Calu3 (cell line): ENCODE results near the gene ZKSCAN3. TPM values are rescaled to one million over a fixed set of nuclear protein-coding genes. Genes with fewer than 3 reads are reported as not detected.
"Not testable (repeated sequence)": the region's sequence is repeated elsewhere in the genome, so short reads cannot be mapped to it uniquely, and the experiment has no call there.

ENCODE experiments used
- BruUV-seq: library from RNA; stranded (reverse); fragments of 400-500 nt; replicated peaks from 2 replicates; lab custom pipeline; 2021; lab: Mats Ljungman, UMichigan
- CTCF ChIA-PET: fragments of 300-600 bp; sonication (Branson Sonifier 250); formaldehyde crosslinking; loops from one replicate; lab custom pipeline; 2022; ENCODE audit warnings: antibody characterized with exemption; lab: Charles Lee
- DNase-seq: peaks from one replicate; pipeline ENCODE4 v3.0.0; 2022
- H3K27ac Mint-ChIP-seq: one replicate; pipeline ENCODE4 v1.8.0; 2022; ENCODE audit warnings: mixed read lengths; ENCODE audit not compliant: unreplicated experiment
- H3K27me3 Mint-ChIP-seq: one replicate; pipeline ENCODE4 v1.8.0; 2022; ENCODE audit warnings: mixed read lengths; ENCODE audit not compliant: unreplicated experiment
- H3K36me3 Mint-ChIP-seq: one replicate; pipeline ENCODE4 v1.8.0; 2022; ENCODE audit warnings: mild to moderate bottlenecking, moderate library complexity, mixed read lengths; ENCODE audit not compliant: insufficient read depth, unreplicated experiment
- H3K4me1 Mint-ChIP-seq: one replicate; pipeline ENCODE4 v1.8.0; 2022; ENCODE audit warnings: mild to moderate bottlenecking, low read depth, mixed read lengths; ENCODE audit not compliant: unreplicated experiment
- H3K4me3 Mint-ChIP-seq: one replicate; pipeline ENCODE4 v1.8.0; 2022; ENCODE audit warnings: mild to moderate bottlenecking, low read depth, moderate library complexity, mixed read lengths; ENCODE audit not compliant: unreplicated experiment
- H3K9me3 Mint-ChIP-seq: one replicate; pipeline ENCODE4 v1.8.0; 2022; ENCODE audit warnings: low read depth, mixed read lengths; ENCODE audit not compliant: unreplicated experiment
- intact Hi-C: fragments of 100-400 bp; cut with micrococcal nuclease; formaldehyde crosslinking; loops from one replicate; pipeline ENCODE4 v1.10.0; 2022; ENCODE audit not compliant: unreplicated experiment
- total RNA-seq: library from RNA; stranded (reverse); gene quantifications from 2 replicates; pipeline ENCODE4 v1.2.3, GENCODE V29; 2022
- TF ChIP-seq, protein P1 (sequence below): fragments of 200-600 bp; IDR thresholded peaks from one replicate; pipeline ENCODE4 v1.8.0; 2022; ENCODE audit warnings: antibody characterized with exemption; ENCODE audit not compliant: unreplicated experiment

Gene ZKSCAN3
- total RNA-seq, 1 experiment from 2014 or later = 7.8 TPM

DNA sequence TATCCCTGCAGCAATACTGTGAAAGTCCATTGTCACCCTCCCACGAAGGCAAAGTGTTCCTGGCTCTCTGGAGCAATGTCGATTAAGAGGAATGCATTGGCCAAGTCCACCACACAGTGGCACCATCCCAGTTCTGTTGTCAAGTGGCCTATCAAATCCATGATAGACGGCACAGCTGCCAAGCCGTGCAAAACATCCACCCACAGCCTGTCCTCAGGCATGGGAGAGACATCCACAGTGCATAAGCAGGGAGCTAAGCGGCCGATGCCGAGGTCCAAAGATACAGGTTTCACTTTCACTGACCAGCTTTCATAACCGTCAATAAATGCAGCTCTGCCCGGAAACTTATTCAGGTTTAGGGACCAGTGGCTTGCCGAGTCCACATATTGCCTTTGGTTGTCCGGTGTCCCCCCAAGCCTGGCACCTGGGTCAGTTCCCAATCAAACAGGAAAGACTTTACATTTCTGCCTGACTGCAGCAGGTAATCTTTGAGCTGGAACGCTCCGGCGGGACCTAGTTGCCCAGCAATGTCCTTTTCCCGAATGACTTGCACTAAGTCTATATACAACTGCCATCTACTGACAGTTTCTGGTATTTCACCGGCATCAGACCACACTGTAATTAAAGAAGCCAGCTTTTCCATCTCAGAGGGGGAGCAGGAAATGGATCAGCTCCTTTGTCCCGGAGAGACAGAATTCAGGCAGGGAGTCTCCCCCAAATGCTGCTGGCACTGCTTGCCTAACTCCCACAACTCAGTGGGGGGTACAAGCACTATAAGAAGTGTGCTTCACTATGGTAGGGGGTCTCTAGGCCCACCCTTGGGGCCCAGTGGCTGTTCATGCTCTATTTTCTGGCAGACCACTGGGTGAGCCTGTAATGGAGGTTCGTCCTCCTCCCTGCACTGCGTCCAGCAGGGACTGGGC, 6.3 kb downstream of the ZKSCAN3 start:
- CTCF ChIA-PET = interaction anchor here (0.6 to 1.9 kb wide), 18 partner anchors 11 to 461 kb away, joined by 3 to 14 read pairs (median 5); partner anchors contain the start of genes PGBD1, ZKSCAN4, ZKSCAN8 and ZSCAN16
- Mint-ChIP-seq H3K4me1 (peaks cover 17% of the 10 kb centered on the region), H3K27ac (peak overlapping the region; percentile 72), H3K4me3 (peak overlapping the region; percentile 86), H3K27me3 (no peaks in the 10 kb centered on the region), H3K9me3 (no peaks in the 10 kb centered on the region), H3K36me3 (peaks cover 19% of the 10 kb centered on the region)
- intact Hi-C loops = loop anchor here (2.0 to 10.0 kb wide), 5 partner anchors 27 to 521 kb away; partner anchors contain the start of gene ZSCAN26
- TF ChIP-seq, protein P1, sequence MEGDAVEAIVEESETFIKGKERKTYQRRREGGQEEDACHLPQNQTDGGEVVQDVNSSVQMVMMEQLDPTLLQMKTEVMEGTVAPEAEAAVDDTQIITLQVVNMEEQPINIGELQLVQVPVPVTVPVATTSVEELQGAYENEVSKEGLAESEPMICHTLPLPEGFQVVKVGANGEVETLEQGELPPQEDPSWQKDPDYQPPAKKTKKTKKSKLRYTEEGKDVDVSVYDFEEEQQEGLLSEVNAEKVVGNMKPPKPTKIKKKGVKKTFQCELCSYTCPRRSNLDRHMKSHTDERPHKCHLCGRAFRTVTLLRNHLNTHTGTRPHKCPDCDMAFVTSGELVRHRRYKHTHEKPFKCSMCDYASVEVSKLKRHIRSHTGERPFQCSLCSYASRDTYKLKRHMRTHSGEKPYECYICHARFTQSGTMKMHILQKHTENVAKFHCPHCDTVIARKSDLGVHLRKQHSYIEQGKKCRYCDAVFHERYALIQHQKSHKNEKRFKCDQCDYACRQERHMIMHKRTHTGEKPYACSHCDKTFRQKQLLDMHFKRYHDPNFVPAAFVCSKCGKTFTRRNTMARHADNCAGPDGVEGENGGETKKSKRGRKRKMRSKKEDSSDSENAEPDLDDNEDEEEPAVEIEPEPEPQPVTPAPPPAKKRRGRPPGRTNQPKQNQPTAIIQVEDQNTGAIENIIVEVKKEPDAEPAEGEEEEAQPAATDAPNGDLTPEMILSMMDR = peak; percentile 84
- BruUV-seq = TSS peak; percentile 26
- DNase-seq = peak; percentile 83

DNA sequence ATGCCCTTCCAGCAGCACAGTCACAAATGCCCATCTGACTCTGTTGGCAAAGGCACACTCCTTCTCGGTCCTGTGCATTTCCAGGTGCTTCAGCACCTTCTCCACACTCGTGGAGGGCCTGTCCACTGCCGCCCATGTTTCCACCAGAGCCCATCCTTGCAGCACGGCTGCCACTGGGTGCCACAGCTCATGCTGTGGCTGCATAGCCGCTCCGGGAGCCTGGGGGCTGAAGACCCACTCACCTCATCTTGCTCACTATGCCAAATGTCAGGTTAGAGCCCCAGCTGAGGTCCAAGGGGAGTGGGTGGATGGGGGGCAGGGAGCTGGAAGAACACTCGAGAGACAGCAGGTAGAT, 6.9 kb downstream of the ZKSCAN3 start:
- no peak for DNase-seq
- TF ChIP-seq, protein P1 = no peak
- H3K27me3 Mint-ChIP-seq = no peaks in the 10 kb centered on the region
- no peaks in the 10 kb centered on the region for H3K9me3 Mint-ChIP-seq
- no peak overlapping the region for H3K27ac Mint-ChIP-seq
- H3K4me3 Mint-ChIP-seq = peak overlapping the region; percentile 86
- peaks cover 19% of the 10 kb centered on the region for H3K36me3 Mint-ChIP-seq
- no TSS peak for BruUV-seq
- peaks cover 10% of the 10 kb centered on the region for H3K4me1 Mint-ChIP-seq
- CTCF ChIA-PET = interaction anchor here (0.6 to 1.9 kb wide), 16 partner anchors 11 to 323 kb away, joined by 3 to 14 read pairs (median 7); partner anchors contain the start of genes PGBD1, ZKSCAN4, ZKSCAN8 and ZSCAN16
- intact Hi-C loops = loop anchor here (2.0 to 10.0 kb wide), 5 partner anchors 26 to 522 kb away; partner anchors contain the start of gene ZSCAN26

DNA sequence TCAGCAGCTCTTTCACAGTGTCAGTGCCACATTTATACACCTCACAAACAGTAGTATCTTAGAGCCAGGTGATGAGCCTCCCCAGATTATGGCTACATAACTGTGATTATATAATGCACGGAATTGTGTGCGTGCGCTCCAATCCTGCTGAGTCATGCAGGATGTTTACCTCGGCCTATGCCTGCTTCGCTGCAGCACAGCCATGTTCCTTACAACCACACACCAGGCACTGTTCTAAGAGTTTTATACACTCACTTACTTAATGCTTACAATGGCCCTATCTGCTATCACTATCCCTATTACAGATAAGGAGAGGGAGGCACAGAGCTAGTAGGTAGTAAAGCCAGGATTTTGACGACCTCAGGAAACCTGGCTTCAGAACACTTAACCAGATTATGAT, 7.3 kb downstream of the ZKSCAN3 start:
- CTCF ChIA-PET = interaction anchor here (0.9 to 1.4 kb wide), 3 partner anchors 13 to 322 kb away, joined by 3 to 6 read pairs (median 4); partner anchors contain the start of gene ZSCAN16
- no peak for DNase-seq
- intact Hi-C loops = loop anchor here (2.0 to 10.0 kb wide), 5 partner anchors 26 to 522 kb away; partner anchors contain the start of gene ZSCAN26
- Mint-ChIP-seq H3K27ac (no peak overlapping the region), H3K27me3 (no peaks in the 10 kb centered on the region), H3K9me3 (no peaks in the 10 kb centered on the region), H3K4me1 (peaks cover 6% of the 10 kb centered on the region), H3K36me3 (peaks cover 19% of the 10 kb centered on the region), H3K4me3 (peak overlapping the region; percentile 86)
- TF ChIP-seq, protein P1 = no peak
- BruUV-seq = no TSS peak

DNA sequence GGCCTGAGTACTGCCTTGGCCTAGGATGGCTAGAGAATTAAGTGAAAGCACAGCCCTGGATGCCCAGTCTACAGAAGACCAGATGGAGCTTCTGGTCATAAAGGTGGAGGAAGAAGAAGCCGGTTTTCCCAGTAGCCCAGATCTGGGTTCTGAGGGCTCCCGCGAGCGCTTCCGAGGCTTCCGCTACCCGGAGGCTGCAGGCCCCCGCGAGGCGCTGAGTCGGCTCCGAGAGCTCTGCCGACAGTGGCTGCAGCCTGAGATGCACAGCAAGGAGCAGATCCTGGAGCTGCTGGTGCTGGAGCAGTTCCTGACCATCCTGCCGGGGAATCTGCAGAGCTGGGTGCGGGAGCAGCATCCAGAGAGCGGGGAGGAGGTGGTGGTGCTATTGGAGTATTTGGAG, 9.8 kb downstream of the ZKSCAN3 start:
- H3K27me3 Mint-ChIP-seq, BruUV-seq, DNase-seq, H3K4me3 Mint-ChIP-seq, H3K4me1 Mint-ChIP-seq, CTCF ChIA-PET, H3K9me3 Mint-ChIP-seq, H3K27ac Mint-ChIP-seq: not testable (repeated sequence)
- intact Hi-C loops = loop anchor here (5.0 to 10.0 kb wide), 2 partner anchors 147 to 525 kb away; a partner anchor contains a TSS
- H3K36me3 Mint-ChIP-seq = peaks cover 19% of the 10 kb centered on the region
